Inferior parietal cortex (tissue), 1 donor: ENCODE measurements around the gene HSD3B7.
"Not testable (repeated sequence)": the region's sequence is repeated elsewhere in the genome, so short reads cannot be mapped to it uniquely, and the experiment has no call there.

Experiments used
- DNase-seq: peaks from one replicate; pipeline ENCODE4 v3.0.0-alpha.2; 2016; ENCODE audit errors: extremely low spot score

HSD3B7 gene

GRCh38 chr16:30984669-30985400 is at the start of gene HSD3B7:
Gene HSD3B7 (plus strand): TSS chr16:30985207. CDS start chr16:30985659, 452 bp downstream.
- DNase-seq, result peak; percentile 66

DNA sequence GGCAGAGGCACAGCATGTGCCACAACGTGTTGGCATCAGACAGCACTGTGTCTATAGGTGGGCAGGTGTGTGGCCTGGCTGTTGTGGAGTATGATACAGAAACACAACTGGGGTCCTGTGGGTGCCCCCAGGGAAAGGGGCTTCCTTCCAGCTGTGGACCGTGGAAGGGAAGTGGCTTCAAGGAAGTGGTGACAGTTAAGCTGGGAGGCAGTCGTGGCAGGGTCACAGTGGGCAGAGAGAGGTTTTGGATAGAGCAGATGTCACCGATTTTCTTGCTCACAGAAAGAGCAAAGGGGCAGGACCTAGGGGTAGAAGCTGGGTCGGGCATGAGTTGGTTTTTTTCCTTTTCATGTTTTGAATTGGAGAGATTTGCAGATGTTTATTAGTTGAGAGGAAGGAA is 47.3 kb upstream of the HSD3B7 start:
- DNase-seq, result no peak

DNA sequence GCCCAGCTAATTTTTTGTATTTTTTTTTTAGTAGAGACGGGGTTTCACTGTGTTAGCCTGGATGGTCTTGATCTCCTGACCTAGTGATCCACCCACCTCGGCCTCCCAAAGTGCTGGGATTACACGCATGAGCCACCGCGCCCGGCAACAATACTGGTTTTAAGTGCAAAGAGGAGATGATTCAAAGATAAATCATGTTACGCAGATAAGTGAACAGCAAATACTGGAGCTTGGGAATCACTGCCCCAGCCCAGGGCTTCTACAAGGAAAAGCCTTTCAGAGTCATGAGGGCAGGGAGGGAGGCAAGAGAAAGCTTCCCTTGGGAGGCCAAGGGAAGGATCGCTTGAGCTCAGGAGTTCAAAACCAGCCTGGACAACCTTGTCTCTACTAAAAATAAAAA is 45.4 kb upstream of the HSD3B7 start:
- DNase-seq, result not testable (repeated sequence)

- DNase-seq, result no peak
Observed at GRCh38 chr16:30941600-30942425, 43.2 kb upstream of the HSD3B7 start.

DNA sequence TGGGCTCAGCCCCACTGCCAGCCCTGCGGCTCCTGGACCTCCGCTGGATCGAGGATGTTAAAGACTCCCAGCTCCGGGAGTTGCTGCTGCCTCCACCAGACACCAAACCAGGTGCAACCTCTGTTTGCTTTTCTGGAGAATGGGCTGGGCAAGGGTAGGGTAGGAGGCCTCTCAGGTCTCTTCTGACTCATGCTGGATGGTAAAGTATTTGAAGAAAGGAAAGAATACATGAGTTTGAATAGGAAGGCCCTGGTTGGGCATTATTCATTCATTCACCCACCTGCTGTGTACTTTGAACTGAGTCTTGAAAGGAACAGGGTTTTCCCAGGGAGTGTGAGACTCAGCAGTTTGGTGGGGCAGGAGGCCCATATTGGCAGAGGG is 42.6 kb upstream of the HSD3B7 start:
- DNase-seq, result no peak

- no peak for DNase-seq
Observed at GRCh38 chr16:30944352-30944751, 40.7 kb upstream of the HSD3B7 start.

- DNase-seq, result no peak
Observed at GRCh38 chr16:30946671-30947540, 38.1 kb upstream of the HSD3B7 start.

GRCh38 chr16:30947541-30947858 is 37.5 kb upstream of the HSD3B7 start:
- DNase-seq, result no peak

DNA sequence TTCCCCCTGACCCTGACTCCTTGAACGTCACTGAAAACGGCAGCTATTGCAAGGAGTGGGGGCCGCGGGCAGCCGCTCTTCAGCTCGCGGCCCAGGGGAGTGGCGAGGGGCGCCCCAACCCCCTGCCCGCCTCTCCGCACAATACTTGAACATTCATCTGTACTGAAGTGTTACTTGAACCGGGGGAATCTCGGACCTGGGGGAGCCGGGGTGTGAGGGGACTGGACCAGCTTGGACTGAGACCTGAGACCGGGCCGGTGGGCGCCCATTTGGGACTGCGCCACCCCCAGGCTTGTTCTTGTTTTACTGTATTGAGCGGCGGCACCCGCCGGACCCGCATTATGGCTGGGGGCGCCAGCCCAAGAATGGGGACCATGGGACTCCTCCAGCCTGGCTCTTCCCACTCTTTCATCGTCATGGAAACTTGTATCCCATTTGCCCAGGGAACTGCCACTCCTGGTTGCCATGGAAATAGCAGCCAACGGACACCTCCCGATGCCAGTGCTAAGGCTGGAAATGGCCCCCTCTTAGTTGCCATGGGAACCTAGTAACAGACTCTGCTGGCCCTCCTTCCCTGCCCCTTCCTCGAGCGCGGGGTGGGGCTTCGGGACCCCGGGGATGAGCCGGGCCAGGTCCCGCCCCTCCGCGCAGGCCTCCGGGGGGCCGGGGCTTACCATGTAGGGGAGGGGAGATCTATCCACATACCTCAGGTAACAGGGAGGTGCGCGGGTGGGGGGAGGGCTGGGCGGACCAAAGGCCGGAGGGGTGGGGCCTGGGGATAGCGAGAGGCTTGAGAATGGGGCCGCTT is 36.9 kb upstream of the HSD3B7 start:
- peak; percentile 97 for DNase-seq

- DNase-seq, result peak; percentile 51
Observed at GRCh38 chr16:30948667-30949649, 36.0 kb upstream of the HSD3B7 start, which contains the start of gene ORAI3. Gene ORAI3 (plus strand): TSS chr16:30949068. CDS start chr16:30949290, 222 bp downstream.

DNA sequence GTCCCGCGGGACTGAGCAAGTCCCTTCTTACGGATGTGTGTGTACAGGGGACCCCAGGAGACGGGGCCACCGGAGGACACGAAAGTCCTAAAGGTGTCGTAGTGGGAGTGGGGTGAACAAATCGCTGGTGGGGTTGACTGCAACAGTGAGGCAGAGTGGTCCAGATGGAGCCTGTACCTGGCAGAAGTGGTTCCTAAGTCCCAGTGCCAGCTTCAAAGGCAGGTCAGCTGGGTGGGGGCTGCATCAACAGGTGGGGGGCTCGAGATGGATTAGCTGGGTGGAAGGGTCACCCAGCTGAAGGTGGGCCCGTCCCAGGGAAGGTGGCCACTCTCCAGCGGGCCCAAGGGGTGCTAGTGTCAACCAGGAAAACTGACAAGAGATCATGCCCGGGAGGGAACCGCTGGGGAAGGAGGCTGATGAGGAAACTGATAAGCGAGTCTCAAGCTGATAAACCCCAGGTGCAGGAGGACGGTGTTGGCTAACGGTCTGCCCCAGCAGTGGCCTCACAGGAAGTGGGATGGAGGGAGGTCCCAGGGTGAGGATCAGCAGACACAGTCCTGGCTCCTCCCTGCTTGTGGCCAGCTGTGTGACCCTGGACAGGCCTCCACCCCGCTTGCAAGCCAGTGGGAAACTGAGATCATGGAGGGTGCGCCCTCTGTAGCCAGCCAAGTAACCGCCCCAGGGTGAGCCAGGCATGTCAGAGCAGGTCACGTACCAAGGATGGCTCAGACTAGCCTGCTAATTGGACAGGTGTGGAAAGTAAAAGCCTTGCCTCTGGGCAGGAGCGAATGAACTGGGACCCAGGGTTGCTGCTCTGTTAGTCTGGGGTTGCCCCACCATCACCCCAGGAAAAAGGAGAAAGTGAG is 35.1 kb upstream of the HSD3B7 start:
- peak; percentile 30 for DNase-seq

GRCh38 chr16:30950516-30951065 is 34.4 kb upstream of the HSD3B7 start:
- no peak for DNase-seq

DNA sequence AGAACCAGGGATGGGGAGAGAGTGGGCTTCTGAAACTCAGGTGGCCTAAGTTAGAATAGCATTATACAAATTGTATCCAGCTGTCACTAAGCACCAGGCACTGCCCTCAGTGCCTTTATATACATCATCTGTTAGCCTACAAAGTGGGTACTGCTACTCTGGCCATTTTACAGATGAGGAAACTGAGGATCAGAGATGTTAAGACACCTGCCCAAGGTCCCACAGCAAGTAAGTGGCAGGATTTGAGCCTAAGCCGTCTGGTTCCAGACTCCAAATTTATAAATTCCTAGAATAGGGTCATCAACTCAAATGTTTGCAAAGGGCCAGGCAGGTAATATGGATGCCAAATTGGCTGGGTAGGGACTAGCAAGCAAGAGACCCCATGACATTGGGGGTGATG is 33.8 kb upstream of the HSD3B7 start:
- no peak for DNase-seq

DNA sequence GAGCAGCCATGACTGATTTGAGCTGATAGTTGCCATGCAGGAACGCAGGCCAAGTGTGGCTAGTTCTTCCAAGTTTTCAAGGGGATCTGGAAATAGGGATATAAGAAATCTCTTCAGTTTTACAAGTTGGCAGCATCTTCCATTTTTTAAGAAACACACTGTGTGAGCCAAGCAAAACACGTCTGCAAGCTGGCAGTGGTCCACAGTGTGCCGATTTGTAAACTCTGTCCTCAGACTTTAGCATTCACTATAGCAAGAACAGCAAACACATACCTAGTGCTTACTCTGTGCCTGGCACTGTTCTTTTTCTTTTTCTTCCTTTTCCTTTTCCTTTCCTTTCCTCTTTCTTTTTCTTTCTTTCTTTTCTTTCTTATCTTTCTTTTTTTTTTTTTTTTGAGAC is 33.3 kb upstream of the HSD3B7 start:
- no peak for DNase-seq

DNA sequence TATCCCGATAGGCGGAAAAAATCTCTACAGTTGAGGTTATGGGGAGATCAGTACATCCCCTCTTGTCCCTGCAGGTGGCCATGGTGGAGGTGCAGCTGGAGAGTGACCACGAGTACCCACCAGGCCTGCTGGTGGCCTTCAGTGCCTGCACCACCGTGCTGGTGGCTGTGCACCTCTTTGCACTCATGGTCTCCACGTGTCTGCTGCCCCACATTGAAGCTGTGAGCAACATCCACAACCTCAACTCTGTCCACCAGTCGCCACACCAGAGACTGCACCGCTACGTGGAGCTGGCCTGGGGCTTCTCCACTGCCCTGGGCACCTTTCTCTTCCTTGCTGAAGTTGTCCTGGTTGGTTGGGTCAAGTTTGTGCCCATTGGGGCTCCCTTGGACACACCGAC is 31.9 kb upstream of the HSD3B7 start:
- DNase-seq, result no peak

- DNase-seq, result peak; percentile 83
Observed at GRCh38 chr16:30953511-30954124, 31.4 kb upstream of the HSD3B7 start.

DNA sequence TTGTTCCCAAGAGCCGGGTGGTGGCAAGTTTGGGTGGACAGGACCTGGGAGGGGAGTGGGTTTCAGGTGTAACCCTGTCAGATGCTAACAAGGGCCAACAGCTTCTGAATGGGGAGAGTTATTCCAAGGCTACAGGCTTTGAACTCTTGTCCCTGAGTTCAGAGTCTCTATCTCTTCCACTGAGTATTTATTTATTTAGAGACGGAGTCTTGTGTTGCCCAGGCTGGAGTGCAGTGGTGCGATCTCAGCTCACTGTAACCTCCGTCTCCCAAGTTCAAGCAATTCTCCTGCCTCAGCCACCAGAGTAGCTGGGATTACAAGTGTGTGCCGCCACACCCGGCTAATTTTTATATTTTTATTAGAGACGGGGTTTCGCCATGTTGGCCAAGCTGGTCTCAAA is 30.0 kb upstream of the HSD3B7 start:
- DNase-seq, result no peak
